Esophagus muscularis mucosa (tissue), 4 donors: ENCODE results near the gene ZNF189. TPM values are rescaled to one million over a fixed set of nuclear protein-coding genes. Genes with fewer than 3 reads are reported as not detected.

ENCODE experiments used
- DNase-seq: peaks from one replicate; pipeline ENCODE4 v3.0.0-alpha.2; 2017; ENCODE audit errors: extremely low spot score
- H3K27ac ChIP-seq, 4 donors: fragments of 200-600 bp; sonication (generic); replicated peaks in 1 of 4; 1 replicate in 3 of 4; 2 replicates in 1 of 4; pipeline ENCODE4 v1.5.1; 2016 to 2019; ENCODE audit warnings: mild to moderate bottlenecking in 1 of 4
- H3K27me3 ChIP-seq, 4 donors: fragments of 200-600 bp; sonication (generic); one replicate each; pipeline versions ENCODE4 v1.5.1 to v1.6.0; 2016 to 2019
- H3K36me3 ChIP-seq, 4 donors: fragments of 200-600 bp; sonication (generic); one replicate each; pipeline ENCODE4 v1.5.1; 2016 to 2019
- H3K4me1 ChIP-seq, 4 donors: fragments of 200-600 bp; sonication (generic); one replicate each; pipeline ENCODE4 v1.5.1; 2016 to 2019
- H3K4me3 ChIP-seq, 4 donors: fragments of 200-600 bp; sonication (generic); 1 replicate in 2 of 4; 2 replicates in 2 of 4; pipeline ENCODE4 v1.5.1; 2016 to 2019; ENCODE audit warnings: mild to moderate bottlenecking in 4 of 4, moderate library complexity in 1 of 4
- H3K9me3 ChIP-seq, 4 donors: fragments of 200-600 bp; sonication (generic); 1 replicate in 3 of 4; 2 replicates in 1 of 4; pipeline ENCODE4 v1.5.1; 2016 to 2019
- CTCF ChIP-seq, 3 experiments: fragments of 200-600 bp in 2 of 3; fragments of 450-650 bp in 1 of 3; sonication (generic) in 2 of 3; IDR thresholded peaks; one replicate each; pipeline ENCODE4 v1.5.1; 2017 to 2019; ENCODE audit warnings: antibody characterized with exemption in 3 of 3, mild to moderate bottlenecking in 2 of 3, moderate library complexity in 1 of 3
- EP300 ChIP-seq: sonication (generic); formaldehyde crosslinking; IDR thresholded peaks from one replicate; pipeline ENCODE4 v1.6.1; 2017; ENCODE audit warnings: antibody characterized with exemption
- POLR2A ChIP-seq: fragments of 450-650 bp; IDR thresholded peaks from one replicate; pipeline ENCODE4 v1.6.1; 2017; ENCODE audit warnings: antibody characterized with exemption, moderate library complexity, mild to moderate bottlenecking, low read depth
- POLR2AphosphoS5 ChIP-seq, 2 donors: sonication (generic); formaldehyde crosslinking; IDR thresholded peaks; one replicate each; pipeline ENCODE4 v1.6.1; 2017; ENCODE audit warnings: antibody characterized with exemption in 2 of 2
- WGBS: methylation state at CpG from one replicate; pipeline ENCODE4 v1.1.5; 2018; 5-methylcytosine and 5-hydroxymethylcytosine counted together
- intact Hi-C: fragments of 100-400 bp; cut with DNase I; formaldehyde crosslinking; loops from one replicate; pipeline ENCODE4 v1.15.1; 2023
- total RNA-seq, 4 donors: library from RNA; depleted of rRNA; stranded (reverse); fragments of >200 nt; gene quantifications; one replicate each; pipeline versions ENCODE4 v1.1.0 to v1.2.1, GENCODE V29; 2016

ZNF189 gene
- total RNA-seq, 4 donors from 2014 or later = 16.7 to 19.6 (median 18.6) TPM

GRCh38 chr9:101408374-101409078, 9.9 kb downstream of the ZNF189 start:
- intact Hi-C loops = no loop called here
- Histone ChIP-seq H3K4me1 (no peaks in the 10 kb centered on the region), H3K27me3 (no peaks in the 10 kb centered on the region), H3K4me3 (no peak overlapping the region), H3K27ac (no peak overlapping the region), H3K9me3 (peaks cover 44 to 100% (median 92%) of the 10 kb centered on the region in 4 donors), H3K36me3 (peaks cover 59 to 64% (median 62%) of the 10 kb centered on the region in 4 donors)
- TF ChIP-seq POLR2AphosphoS5 (IDR thresholded peaks at IDR 0.05) (no peak), CTCF (IDR thresholded peaks at IDR 0.05) (no peak), POLR2A (no peak), EP300 (no peak)
- no peak for DNase-seq
- WGBS = 96% methylated on average over 5 of the region's 5 CpGs

DNA sequence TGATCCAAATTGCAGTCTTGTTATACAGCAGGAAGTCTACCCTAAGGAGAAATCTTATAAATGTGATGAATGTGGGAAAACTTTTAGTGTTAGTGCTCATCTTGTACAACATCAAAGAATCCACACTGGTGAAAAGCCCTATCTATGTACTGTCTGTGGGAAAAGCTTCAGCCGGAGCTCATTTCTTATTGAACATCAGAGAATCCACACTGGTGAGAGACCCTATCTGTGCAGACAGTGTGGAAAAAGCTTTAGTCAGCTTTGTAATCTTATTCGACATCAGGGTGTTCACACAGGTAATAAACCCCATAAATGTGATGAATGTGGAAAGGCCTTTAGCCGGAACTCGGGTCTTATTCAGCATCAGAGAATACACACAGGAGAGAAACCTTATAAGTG, 10.4 kb downstream of the ZNF189 start:
- intact Hi-C loops = no loop called here
- 100% methylated on average over 4 of the region's 4 CpGs for WGBS
- Histone ChIP-seq H3K4me1 (no peaks in the 10 kb centered on the region), H3K36me3 (peaks cover 54 to 58% (median 56%) of the 10 kb centered on the region in 4 donors), H3K9me3 (peaks cover 44 to 100% (median 95%) of the 10 kb centered on the region in 4 donors), H3K27ac (no peak overlapping the region), H3K27me3 (no peaks in the 10 kb centered on the region), H3K4me3 (no peak overlapping the region)
- TF ChIP-seq POLR2AphosphoS5 (IDR thresholded peaks at IDR 0.05) (no peak), EP300 (no peak), POLR2A (no peak), CTCF (IDR thresholded peaks at IDR 0.05) (no peak)
- no peak for DNase-seq

GRCh38 chr9:101414839-101415238, 16.2 kb downstream of the ZNF189 start:
- H3K9me3 ChIP-seq = peaks cover 20 to 88% (median 78%) of the 10 kb centered on the region in 4 donors
- no peak for DNase-seq
- H3K4me1 ChIP-seq = no peaks in the 10 kb centered on the region
- intact Hi-C loops = no loop called here
- TF ChIP-seq CTCF (IDR thresholded peaks at IDR 0.05) (no peak), POLR2AphosphoS5 (IDR thresholded peaks at IDR 0.05) (no peak), POLR2A (no peak), EP300 (no peak)
- H3K4me3 ChIP-seq = no peak overlapping the region
- H3K27ac ChIP-seq = no peak overlapping the region
- peaks cover 0 to 3% (median under 1%) of the 10 kb centered on the region in 4 donors for H3K36me3 ChIP-seq
- no peaks in the 10 kb centered on the region for H3K27me3 ChIP-seq

- Histone ChIP-seq H3K27me3 (no peaks in the 10 kb centered on the region), H3K9me3 (peaks cover 14 to 81% (median 71%) of the 10 kb centered on the region in 4 donors), H3K4me1 (no peaks in the 10 kb centered on the region), H3K27ac (no peak overlapping the region), H3K4me3 (no peak overlapping the region), H3K36me3 (peaks cover 0 to 3% (median 0%) of the 10 kb centered on the region in 4 donors)
- intact Hi-C loops = no loop called here
- no peak for DNase-seq
- no peak for TF ChIP-seq POLR2A
- no peak for TF ChIP-seq CTCF (IDR thresholded peaks at IDR 0.05)
- no peak for TF ChIP-seq POLR2AphosphoS5 (IDR thresholded peaks at IDR 0.05)
- no peak for TF ChIP-seq EP300
These were observed 16.9 kb downstream of the ZNF189 start for GRCh38 chr9:101415578-101415977.

DNA sequence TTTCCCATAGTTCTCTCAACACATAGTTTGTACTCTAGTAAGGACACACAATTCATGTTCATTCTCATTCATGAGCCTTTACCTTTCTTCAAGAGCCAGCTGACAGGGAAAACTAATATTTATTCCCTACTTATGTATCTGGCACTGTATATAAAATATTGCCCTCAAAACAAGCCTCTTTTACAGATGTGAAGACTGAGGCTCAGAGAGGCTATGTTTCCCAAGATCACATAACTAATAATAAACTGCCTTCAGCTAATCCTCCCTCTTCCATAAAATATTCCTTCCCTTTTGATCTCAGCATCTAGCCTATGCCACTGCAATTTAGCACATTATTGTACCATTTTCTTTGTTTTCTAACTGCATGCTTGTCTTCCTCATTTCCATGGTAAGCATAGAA, 18.7 kb downstream of the ZNF189 start:
- Histone ChIP-seq H3K9me3 (peaks cover 5 to 63% (median 55%) of the 10 kb centered on the region in 4 donors), H3K4me1 (no peaks in the 10 kb centered on the region), H3K27ac (no peak overlapping the region), H3K4me3 (no peak overlapping the region), H3K27me3 (no peaks in the 10 kb centered on the region), H3K36me3 (peaks cover 0 to 3% (median 0%) of the 10 kb centered on the region in 4 donors)
- no peak for TF ChIP-seq POLR2A
- TF ChIP-seq POLR2AphosphoS5 (IDR thresholded peaks at IDR 0.05) = no peak
- TF ChIP-seq CTCF (IDR thresholded peaks at IDR 0.05) = no peak
- no peak for TF ChIP-seq EP300
- intact Hi-C loops = no loop called here
- DNase-seq = no peak
